Fibroblast of lung (primary cell): ENCODE measurements around the gene PXN. TPM values are rescaled to one million over a fixed set of nuclear protein-coding genes. Genes with fewer than 3 reads are reported as not detected.

ENCODE experiments used
- DNase-seq, 2 donors: peaks; one replicate each; pipeline versions ENCODE4 v3.0.0 to v3.0.0-alpha.2; 2010; ENCODE audit warnings: low read depth in 2 of 2
- H2AFZ ChIP-seq: 2 replicates; pipeline ENCODE4 v1.5.1; 2012; ENCODE audit warnings: low read length, control low read depth, inconsistent platforms
- H3K27ac ChIP-seq: 2 replicates; pipeline ENCODE4 v1.5.1; 2011; ENCODE audit warnings: low read length, control low read depth; ENCODE audit not compliant: insufficient read depth
- H3K27me3 ChIP-seq: 2 replicates; pipeline ENCODE4 v1.5.1; 2011; ENCODE audit warnings: mild to moderate bottlenecking, low read length; ENCODE audit not compliant: control insufficient read depth, insufficient read depth
- H3K36me3 ChIP-seq: 2 replicates; pipeline ENCODE4 v1.5.1; 2011; ENCODE audit warnings: low read length; ENCODE audit not compliant: control insufficient read depth, insufficient read depth
- H3K4me1 ChIP-seq: 2 replicates; pipeline ENCODE4 v1.5.1; 2011; ENCODE audit warnings: low read length; ENCODE audit not compliant: control insufficient read depth, insufficient read depth; ENCODE audit errors: extremely low read depth
- H3K4me2 ChIP-seq: 2 replicates; pipeline ENCODE4 v1.5.1; 2011; ENCODE audit warnings: low read length, control low read depth; ENCODE audit not compliant: insufficient read depth; ENCODE audit errors: extremely low read depth
- H3K4me3 ChIP-seq, 4 experiments: fragments of 200-600 bp in 1 of 4; sonication (generic) in 1 of 4; replicated peaks in 1 of 4; 2 replicates each; pipeline ENCODE4 v1.5.1; 2011 to 2016; ENCODE audit warnings: low read length in 4 of 4, low read depth in 3 of 4, mild to moderate bottlenecking in 3 of 4, control low read depth in 2 of 4, inconsistent platforms in 1 of 4, mixed read lengths in 1 of 4; ENCODE audit not compliant: insufficient read depth in 1 of 4; ENCODE audit errors: control extremely low read depth in 1 of 4
- H3K79me2 ChIP-seq: 2 replicates; pipeline ENCODE4 v1.5.1; 2012; ENCODE audit warnings: mild to moderate bottlenecking, low read length, inconsistent platforms; ENCODE audit not compliant: control insufficient read depth, insufficient read depth
- H3K9ac ChIP-seq: 2 replicates; pipeline ENCODE4 v1.5.1; 2011; ENCODE audit warnings: mild to moderate bottlenecking, low read length, control low read depth; ENCODE audit not compliant: insufficient read depth
- H3K9me3 ChIP-seq: 2 replicates; pipeline ENCODE4 v1.5.1; 2012; ENCODE audit warnings: low read depth, low read length; ENCODE audit not compliant: control insufficient read depth, insufficient read depth
- H4K20me1 ChIP-seq: 2 replicates; pipeline ENCODE4 v1.5.1; 2011; ENCODE audit warnings: low read length; ENCODE audit not compliant: control insufficient read depth, insufficient read depth; ENCODE audit errors: extremely low read depth
- CTCF ChIP-seq, 2 donors: IDR thresholded peaks in 1 of 2; conservative IDR thresholded peaks in 1 of 2; 1 replicate in 1 of 2; 2 replicates in 1 of 2; pipeline ENCODE4 v1.5.1; 2011 to 2012; ENCODE audit warnings: low read length in 2 of 2, control low read depth in 1 of 2, inconsistent platforms in 1 of 2, low read depth in 1 of 2, mild to moderate bottlenecking in 1 of 2
- EZH2 ChIP-seq: IDR thresholded peaks from 2 replicates; pipeline ENCODE4 v1.5.1; 2012; ENCODE audit warnings: low read length, control low read depth, mild to moderate bottlenecking; ENCODE audit errors: missing control alignments
- polyA plus RNA-seq, 2 donors: library from polyadenylated mRNA; depleted of rRNA in 1 of 2; stranded (reverse) in 1 of 2; unstranded in 1 of 2; fragments of >200 nt; gene quantifications; 2 replicates each; pipeline ENCODE4 v1.2.1, GENCODE V29; 2011 to 2012; ENCODE audit warnings: missing spikeins in 1 of 2
- total RNA-seq: library from RNA; depleted of rRNA; stranded (reverse); fragments of >200 nt; gene quantifications from 2 replicates; pipeline ENCODE4 v1.2.1, GENCODE V29; 2014

PXN gene
- total and polyA plus RNA-seq, 2 donors (not counting 1 experiment from before 2014, with no cell fraction given): 21.5 to 31.4 TPM

- no peak for TF ChIP-seq CTCF (conservative IDR thresholded peaks at IDR 0.05 in 1 of 2, IDR thresholded peaks at IDR 0.05 in 1 of 2; ENCODE audit: low read depth in 1 of 2, low read length in 2 of 2)
- no peak for DNase-seq
- Histone ChIP-seq H3K4me3 (peak overlapping the region; percentile 67 to 92 (median 85)), H3K27me3 (no peaks in the 10 kb centered on the region), H3K79me2 (peaks cover 82% of the 10 kb centered on the region), H3K4me2 (peak overlapping the region; percentile 99), H3K9me3 (no peaks in the 10 kb centered on the region), H3K4me1 (peaks cover 27% of the 10 kb centered on the region), H4K20me1 (no peaks in the 10 kb centered on the region), H3K36me3 (no peaks in the 10 kb centered on the region), H2AFZ (no peak overlapping the region), H3K27ac (peak overlapping the region; percentile 50), H3K9ac (peak overlapping the region; percentile 5)
Measured at GRCh38 chr12:120261951-120262851, 3.3 kb downstream of the PXN start.

GRCh38 chr12:120260607-120261006, 4.9 kb downstream of the PXN start:
- Histone ChIP-seq H3K4me1 (peaks cover 33% of the 10 kb centered on the region), H3K27ac (no peak overlapping the region), H3K9ac (no peak overlapping the region), H3K4me3 (no peak overlapping the region), H3K36me3 (no peaks in the 10 kb centered on the region), H3K79me2 (peaks cover 95% of the 10 kb centered on the region), H4K20me1 (no peaks in the 10 kb centered on the region), H3K9me3 (no peaks in the 10 kb centered on the region), H2AFZ (no peak overlapping the region), H3K27me3 (no peaks in the 10 kb centered on the region), H3K4me2 (no peak overlapping the region)
- no peak for DNase-seq
- no peak for TF ChIP-seq CTCF (conservative IDR thresholded peaks at IDR 0.05 in 1 of 2, IDR thresholded peaks at IDR 0.05 in 1 of 2; ENCODE audit: low read depth in 1 of 2, low read length in 2 of 2)
- no peak for TF ChIP-seq EZH2

- no peak overlapping the region for H3K4me2 ChIP-seq
- H3K27ac ChIP-seq: no peak overlapping the region
- H3K36me3 ChIP-seq: no peaks in the 10 kb centered on the region
- H3K4me1 ChIP-seq: peaks cover 33% of the 10 kb centered on the region
- TF ChIP-seq EZH2 (no peak), CTCF (conservative IDR thresholded peaks at IDR 0.05 in 1 of 2, IDR thresholded peaks at IDR 0.05 in 1 of 2; ENCODE audit: low read depth in 1 of 2, low read length in 2 of 2) (no peak)
- no peaks in the 10 kb centered on the region for H3K9me3 ChIP-seq
- H3K27me3 ChIP-seq: no peaks in the 10 kb centered on the region
- H3K4me3 ChIP-seq: no peak overlapping the region
- peaks cover 94% of the 10 kb centered on the region for H3K79me2 ChIP-seq
- H3K9ac ChIP-seq: no peak overlapping the region
- H2AFZ ChIP-seq: no peak overlapping the region
- no peaks in the 10 kb centered on the region for H4K20me1 ChIP-seq
- DNase-seq: peak in 1 of 2 donors; percentile 48
Measured at GRCh38 chr12:120259418-120260202, 5.9 kb downstream of the PXN start.
